Measurements from ENCODE around the gene OLR1.

The OLR1 gene

DNA sequence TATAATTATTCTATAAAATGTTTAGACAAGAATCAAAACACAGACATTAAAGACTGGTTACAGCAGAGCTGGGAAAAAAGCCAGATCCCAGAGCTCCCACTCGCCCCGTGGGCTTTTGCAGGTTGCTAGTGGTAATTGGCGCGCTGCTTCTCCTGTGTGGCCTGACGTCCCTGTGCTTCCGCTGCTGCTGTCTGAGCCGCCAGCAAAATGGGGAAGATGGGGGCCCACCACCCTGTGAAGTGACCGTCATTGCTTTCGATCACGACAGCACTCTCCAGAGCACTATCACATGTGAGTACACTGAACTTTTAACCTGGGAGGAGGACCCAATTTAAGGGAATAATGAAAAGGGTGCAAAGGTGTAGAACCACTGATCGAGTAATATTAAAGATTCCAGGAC, 14.4 kb upstream of the OLR1 start:
- TF ChIP-seq POLR2AphosphoS5 (IDR thresholded peaks at IDR 0.05; ENCODE audit: low read depth, low read length): no peak
- no peak for TF ChIP-seq SIN3A (IDR thresholded peaks at IDR 0.05; ENCODE audit: borderline replicate concordance, insufficient read depth, low read length)
- no peak for TF ChIP-seq TAF1 (IDR thresholded peaks at IDR 0.05; ENCODE audit: borderline replicate concordance, insufficient read depth, low read length)
- no peak for TF ChIP-seq FOXP2 (optimal IDR thresholded peaks at IDR 0.05; ENCODE audit: borderline replicate concordance, extremely low read depth, extremely low read length, insufficient read depth)
- TF ChIP-seq, protein P1, sequence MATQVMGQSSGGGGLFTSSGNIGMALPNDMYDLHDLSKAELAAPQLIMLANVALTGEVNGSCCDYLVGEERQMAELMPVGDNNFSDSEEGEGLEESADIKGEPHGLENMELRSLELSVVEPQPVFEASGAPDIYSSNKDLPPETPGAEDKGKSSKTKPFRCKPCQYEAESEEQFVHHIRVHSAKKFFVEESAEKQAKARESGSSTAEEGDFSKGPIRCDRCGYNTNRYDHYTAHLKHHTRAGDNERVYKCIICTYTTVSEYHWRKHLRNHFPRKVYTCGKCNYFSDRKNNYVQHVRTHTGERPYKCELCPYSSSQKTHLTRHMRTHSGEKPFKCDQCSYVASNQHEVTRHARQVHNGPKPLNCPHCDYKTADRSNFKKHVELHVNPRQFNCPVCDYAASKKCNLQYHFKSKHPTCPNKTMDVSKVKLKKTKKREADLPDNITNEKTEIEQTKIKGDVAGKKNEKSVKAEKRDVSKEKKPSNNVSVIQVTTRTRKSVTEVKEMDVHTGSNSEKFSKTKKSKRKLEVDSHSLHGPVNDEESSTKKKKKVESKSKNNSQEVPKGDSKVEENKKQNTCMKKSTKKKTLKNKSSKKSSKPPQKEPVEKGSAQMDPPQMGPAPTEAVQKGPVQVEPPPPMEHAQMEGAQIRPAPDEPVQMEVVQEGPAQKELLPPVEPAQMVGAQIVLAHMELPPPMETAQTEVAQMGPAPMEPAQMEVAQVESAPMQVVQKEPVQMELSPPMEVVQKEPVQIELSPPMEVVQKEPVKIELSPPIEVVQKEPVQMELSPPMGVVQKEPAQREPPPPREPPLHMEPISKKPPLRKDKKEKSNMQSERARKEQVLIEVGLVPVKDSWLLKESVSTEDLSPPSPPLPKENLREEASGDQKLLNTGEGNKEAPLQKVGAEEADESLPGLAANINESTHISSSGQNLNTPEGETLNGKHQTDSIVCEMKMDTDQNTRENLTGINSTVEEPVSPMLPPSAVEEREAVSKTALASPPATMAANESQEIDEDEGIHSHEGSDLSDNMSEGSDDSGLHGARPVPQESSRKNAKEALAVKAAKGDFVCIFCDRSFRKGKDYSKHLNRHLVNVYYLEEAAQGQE (IDR thresholded peaks at IDR 0.05; ENCODE audit: insufficient read depth in 1 of 2, low read depth in 2 of 2, low read length in 2 of 2): no peak

DNA sequence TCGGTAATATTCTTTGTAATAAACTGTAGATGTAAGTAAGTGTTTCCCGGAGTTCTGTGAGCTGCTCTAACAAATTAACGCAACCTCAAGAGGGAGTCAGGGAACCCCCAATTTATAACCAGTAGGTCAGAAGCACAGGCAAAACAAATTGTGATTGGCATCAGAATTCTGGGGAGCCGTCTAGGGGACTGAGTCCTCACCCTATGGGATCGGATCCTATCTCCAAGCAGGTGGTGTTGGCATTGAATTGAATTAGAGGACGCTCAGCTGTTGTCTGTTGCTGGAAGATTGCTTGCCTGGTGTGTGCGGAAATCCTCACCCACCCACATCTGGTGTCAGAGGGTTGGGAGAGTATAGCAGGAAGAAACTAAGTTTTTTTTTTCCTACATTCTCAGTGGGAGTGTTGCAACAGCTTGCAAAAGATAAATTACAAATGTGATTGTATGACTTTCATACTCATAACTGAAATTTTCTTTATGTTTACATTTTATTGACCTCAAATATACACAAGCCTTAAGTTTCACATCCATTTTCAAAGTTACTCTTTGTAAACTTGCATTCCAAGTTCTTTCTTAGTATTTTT, 12.4 kb upstream of the OLR1 start:
- TF ChIP-seq FOXP2 (optimal IDR thresholded peaks at IDR 0.05; ENCODE audit: borderline replicate concordance, extremely low read depth, extremely low read length, insufficient read depth): no peak
- TF ChIP-seq TAF1 (IDR thresholded peaks at IDR 0.05; ENCODE audit: borderline replicate concordance, insufficient read depth, low read length): no peak
- TF ChIP-seq POLR2AphosphoS5 (IDR thresholded peaks at IDR 0.05; ENCODE audit: low read depth, low read length): no peak
- TF ChIP-seq, protein P1 (IDR thresholded peaks at IDR 0.05; ENCODE audit: insufficient read depth in 1 of 2, low read depth in 2 of 2, low read length in 2 of 2): no peak
- TF ChIP-seq SIN3A (IDR thresholded peaks at IDR 0.05; ENCODE audit: borderline replicate concordance, insufficient read depth, low read length): no peak

- TF ChIP-seq TAF1 (IDR thresholded peaks at IDR 0.05; ENCODE audit: borderline replicate concordance, insufficient read depth, low read length) (no peak), POLR2AphosphoS5 (IDR thresholded peaks at IDR 0.05; ENCODE audit: low read depth, low read length) (no peak), FOXP2 (optimal IDR thresholded peaks at IDR 0.05; ENCODE audit: borderline replicate concordance, extremely low read depth, extremely low read length, insufficient read depth) (no peak), SIN3A (IDR thresholded peaks at IDR 0.05; ENCODE audit: borderline replicate concordance, insufficient read depth, low read length) (no peak)
- TF ChIP-seq, protein P1 (IDR thresholded peaks at IDR 0.05; ENCODE audit: insufficient read depth in 1 of 2, low read depth in 2 of 2, low read length in 2 of 2): no peak
Observed at GRCh38 chr12:10182354-10183049, 10.6 kb upstream of the OLR1 start.

DNA sequence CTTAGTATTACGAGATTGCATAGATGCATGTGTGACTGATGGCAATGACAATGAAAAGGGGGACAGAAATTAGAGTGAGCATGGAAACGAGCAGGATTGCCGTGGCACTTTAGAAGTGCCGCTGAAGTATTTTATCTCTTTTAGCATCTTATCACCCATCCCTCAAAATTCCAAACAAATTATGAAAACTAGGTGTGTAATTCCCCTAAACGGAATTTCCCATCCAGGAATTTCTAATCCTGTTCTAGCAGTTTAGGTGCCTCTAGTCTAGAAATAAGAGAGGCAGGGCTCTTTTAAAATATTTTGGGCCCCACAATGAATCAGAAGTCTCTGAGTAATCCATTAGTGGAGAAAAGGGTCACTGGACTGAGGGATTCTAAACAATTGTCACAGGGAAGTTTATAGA, 7.8 kb upstream of the OLR1 start:
- TF ChIP-seq SIN3A (IDR thresholded peaks at IDR 0.05; ENCODE audit: borderline replicate concordance, insufficient read depth, low read length): no peak
- TF ChIP-seq POLR2AphosphoS5 (IDR thresholded peaks at IDR 0.05; ENCODE audit: low read depth, low read length): no peak
- no peak for TF ChIP-seq FOXP2 (optimal IDR thresholded peaks at IDR 0.05; ENCODE audit: borderline replicate concordance, extremely low read depth, extremely low read length, insufficient read depth)
- TF ChIP-seq TAF1 (IDR thresholded peaks at IDR 0.05; ENCODE audit: borderline replicate concordance, insufficient read depth, low read length): no peak
- TF ChIP-seq, protein P1 (IDR thresholded peaks at IDR 0.05; ENCODE audit: insufficient read depth in 1 of 2, low read depth in 2 of 2, low read length in 2 of 2): no peak

All from PFSK-1 (cell line).